ENCODE results near the gene PSAT1. TPM values are rescaled to one million over a fixed set of nuclear protein-coding genes. Genes with fewer than 3 reads are reported as not detected.

PSAT1 gene
- 20.8 TPM for total RNA-seq
- polyA plus RNA-seq: 21.7 TPM
- long read RNA-seq, donor 1, partial matches to known transcripts: 0 of 4 reads
- long read RNA-seq, donor 1, other reads (novel, unspliced or antisense): 0 of 4 reads
- long read RNA-seq, donor 2: 0 reads
- long read RNA-seq, donor 3, transcript PSAT1-202 (9 exons, 2,188 nt): major isoform, 17 of 19 reads
- long read RNA-seq, donor 3, partial matches to known transcripts: 0 of 19 reads
- long read RNA-seq, donor 3, other reads (novel, unspliced or antisense): 0 of 19 reads
- long read RNA-seq, donor 4, transcript PSAT1-202 (9 exons, 2,188 nt): major isoform, 8 of 8 reads
- long read RNA-seq, donor 4, partial matches to known transcripts: 0 of 8 reads
- long read RNA-seq, donor 4, other reads (novel, unspliced or antisense): 0 of 8 reads
- long read RNA-seq, donor 5, transcript PSAT1-202 (9 exons, 2,188 nt): major isoform, 19 of 56 reads
- long read RNA-seq, donor 5, partial matches to known transcripts: 37 of 56 reads
- long read RNA-seq, donor 5, other reads (novel, unspliced or antisense): 0 of 56 reads
- long read RNA-seq, donor 6, transcript PSAT1-202 (9 exons, 2,188 nt): major isoform, 9 of 18 reads
- long read RNA-seq, donor 6, partial matches to known transcripts: 8 of 18 reads
- long read RNA-seq, donor 6, other reads (novel, unspliced or antisense): 0 of 18 reads
- long read RNA-seq, donor 7, transcript PSAT1-202 (9 exons, 2,188 nt): major isoform, 12 of 13 reads
- long read RNA-seq, donor 7, partial matches to known transcripts: 0 of 13 reads
- long read RNA-seq, donor 7, other reads (novel, unspliced or antisense): 0 of 13 reads
- long read RNA-seq, donor 8, partial matches to known transcripts: 0 of 5 reads
- long read RNA-seq, donor 8, other reads (novel, unspliced or antisense): 0 of 5 reads
- long read RNA-seq, donor 9, transcript PSAT1-202 (9 exons, 2,188 nt): major isoform, 12 of 12 reads
- long read RNA-seq, donor 9, partial matches to known transcripts: 0 of 12 reads
- long read RNA-seq, donor 9, other reads (novel, unspliced or antisense): 0 of 12 reads
- long read RNA-seq, donor 10, transcript PSAT1-202 (9 exons, 2,188 nt): major isoform, 12 of 12 reads
- long read RNA-seq, donor 10, partial matches to known transcripts: 0 of 12 reads
- long read RNA-seq, donor 10, other reads (novel, unspliced or antisense): 0 of 12 reads

DNA sequence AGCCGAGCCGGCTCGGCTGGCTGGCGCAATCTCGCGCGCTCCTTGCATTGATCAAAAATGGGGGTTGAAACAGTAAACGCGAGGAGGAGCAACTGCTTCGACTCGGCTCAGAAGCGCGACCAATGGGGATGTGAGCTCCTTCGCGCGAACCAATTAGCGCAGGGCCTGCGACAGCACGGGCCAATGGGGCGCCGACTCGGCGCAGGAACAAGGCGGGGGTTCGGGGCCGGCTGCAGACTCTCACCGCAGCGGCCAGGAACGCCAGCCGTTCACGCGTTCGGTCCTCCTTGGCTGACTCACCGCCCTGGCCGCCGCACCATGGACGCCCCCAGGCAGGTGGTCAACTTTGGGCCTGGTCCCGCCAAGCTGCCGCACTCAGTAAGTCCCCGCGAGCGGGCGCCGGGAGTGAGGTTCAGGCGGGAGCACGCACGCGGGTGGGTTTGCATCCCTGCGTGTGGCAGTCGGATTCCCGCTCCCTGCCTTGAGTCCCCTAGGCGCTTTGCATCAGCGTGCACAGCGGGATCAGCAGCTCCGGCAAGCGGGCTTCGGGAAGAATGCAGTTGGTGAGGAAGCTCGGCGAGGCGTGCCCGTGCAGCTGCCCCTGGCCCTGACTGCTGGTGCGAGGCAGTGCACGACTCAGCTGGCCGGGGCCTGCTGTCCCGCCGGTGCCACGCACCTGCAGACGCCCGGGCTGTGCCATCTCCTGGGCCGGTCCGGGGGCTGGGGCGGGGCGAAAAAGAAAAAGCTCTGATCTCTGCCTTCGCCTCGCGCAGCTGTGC is at the start of gene PSAT1:
Gene PSAT1, plus strand, starts transcription at position 233 of the 779 bp plus-strand sequence. Its CDS starts 86 bp downstream, at position 319.
- Histone ChIP-seq H3K27ac (ENCODE audit: low read depth in 1 of 2, low read length in 1 of 2) (peak within 1 kb of the TSS; percentile 48 to 55), H3K4me1 (ENCODE audit: control insufficient read depth in 2 of 2, insufficient read depth in 2 of 2, low read length in 2 of 2) (peaks cover 9 to 21% of the 10 kb centered on the region in 2 donors), H3K4me3 (ENCODE audit: low read length in 2 of 2) (peak within 1 kb of the TSS; percentile 56 to 74), H3K36me3 (ENCODE audit: control insufficient read depth in 2 of 2, insufficient read depth in 2 of 2, low read length in 1 of 2) (no peaks in the 10 kb centered on the region), H3K9me3 (ENCODE audit: control insufficient read depth in 2 of 2, insufficient read depth in 1 of 2, low read length in 1 of 2) (peaks cover 0 to 5% of the 10 kb centered on the region in 2 donors), H3K27me3 (ENCODE audit: control insufficient read depth in 2 of 2, insufficient read depth in 1 of 2, low read length in 1 of 2) (peaks cover 0 to 22% of the 10 kb centered on the region in 2 donors)
- WGBS: 1% methylated on average over 76 of the region's 76 CpGs
- peak; percentile 72 to 94 (median 83) for DNase-seq (ENCODE audit: low read depth in 6 of 9, low spot score in 9 of 9)

GRCh38 chr9:78248635-78249034 is 48.3 kb upstream of the PSAT1 start:
- peaks cover 6 to 40% of the 10 kb centered on the region in 2 donors for H3K36me3 ChIP-seq (ENCODE audit: control insufficient read depth in 2 of 2, insufficient read depth in 2 of 2, low read length in 1 of 2)
- H3K9me3 ChIP-seq (ENCODE audit: control insufficient read depth in 2 of 2, insufficient read depth in 1 of 2, low read length in 1 of 2): no peaks in the 10 kb centered on the region
- H3K27me3 ChIP-seq (ENCODE audit: control insufficient read depth in 2 of 2, insufficient read depth in 1 of 2, low read length in 1 of 2): no peaks in the 10 kb centered on the region
- DNase-seq (ENCODE audit: low read depth in 6 of 9, low spot score in 9 of 9): no peak
- H3K4me3 ChIP-seq (ENCODE audit: low read length in 2 of 2): no peak overlapping the region
- H3K4me1 ChIP-seq (ENCODE audit: control insufficient read depth in 2 of 2, insufficient read depth in 2 of 2, low read length in 2 of 2): no peaks in the 10 kb centered on the region
- H3K27ac ChIP-seq (ENCODE audit: low read depth in 1 of 2, low read length in 1 of 2): no peak overlapping the region
- WGBS: 89% methylated on average over 1 of the region's 1 CpG

DNA sequence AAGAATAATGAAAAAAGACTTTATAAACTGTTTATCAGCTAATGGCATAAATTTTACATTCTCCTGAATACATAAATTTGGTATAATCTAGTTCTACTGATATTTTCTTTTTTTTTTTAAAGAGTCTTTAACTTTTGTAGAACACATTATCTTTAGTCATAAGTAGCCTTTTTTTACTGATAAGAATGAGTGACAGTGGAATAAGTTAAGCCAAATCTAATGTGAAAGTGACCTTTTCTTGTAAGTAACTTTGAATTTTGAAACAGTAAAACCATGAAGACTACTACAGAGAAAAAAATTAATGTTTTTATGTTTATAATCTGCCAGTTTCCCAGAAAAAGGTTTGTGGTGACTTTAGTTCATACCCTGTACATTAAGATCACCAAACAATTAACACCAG is 47.4 kb upstream of the PSAT1 start:
- H3K36me3 ChIP-seq (ENCODE audit: control insufficient read depth in 2 of 2, insufficient read depth in 2 of 2, low read length in 1 of 2): peaks cover 6 to 39% of the 10 kb centered on the region in 2 donors
- no peaks in the 10 kb centered on the region for H3K9me3 ChIP-seq (ENCODE audit: control insufficient read depth in 2 of 2, insufficient read depth in 1 of 2, low read length in 1 of 2)
- no peak overlapping the region for H3K4me3 ChIP-seq (ENCODE audit: low read length in 2 of 2)
- no peaks in the 10 kb centered on the region for H3K27me3 ChIP-seq (ENCODE audit: control insufficient read depth in 2 of 2, insufficient read depth in 1 of 2, low read length in 1 of 2)
- no peak overlapping the region for H3K27ac ChIP-seq (ENCODE audit: low read depth in 1 of 2, low read length in 1 of 2)
- no peaks in the 10 kb centered on the region for H3K4me1 ChIP-seq (ENCODE audit: control insufficient read depth in 2 of 2, insufficient read depth in 2 of 2, low read length in 2 of 2)
- DNase-seq (ENCODE audit: low read depth in 6 of 9, low spot score in 9 of 9): no peak

GRCh38 chr9:78252616-78253015 is 44.3 kb upstream of the PSAT1 start:
- no peaks in the 10 kb centered on the region for H3K27me3 ChIP-seq (ENCODE audit: control insufficient read depth in 2 of 2, insufficient read depth in 1 of 2, low read length in 1 of 2)
- no peak for DNase-seq (ENCODE audit: low read depth in 6 of 9, low spot score in 9 of 9)
- 96% methylated on average over 1 of the region's 1 CpG for WGBS
- H3K9me3 ChIP-seq (ENCODE audit: control insufficient read depth in 2 of 2, insufficient read depth in 1 of 2, low read length in 1 of 2): no peaks in the 10 kb centered on the region
- no peak overlapping the region for H3K27ac ChIP-seq (ENCODE audit: low read depth in 1 of 2, low read length in 1 of 2)
- H3K4me3 ChIP-seq (ENCODE audit: low read length in 2 of 2): no peak overlapping the region
- no peaks in the 10 kb centered on the region for H3K4me1 ChIP-seq (ENCODE audit: control insufficient read depth in 2 of 2, insufficient read depth in 2 of 2, low read length in 2 of 2)
- peaks cover 3 to 30% of the 10 kb centered on the region in 2 donors for H3K36me3 ChIP-seq (ENCODE audit: control insufficient read depth in 2 of 2, insufficient read depth in 2 of 2, low read length in 1 of 2)

DNA sequence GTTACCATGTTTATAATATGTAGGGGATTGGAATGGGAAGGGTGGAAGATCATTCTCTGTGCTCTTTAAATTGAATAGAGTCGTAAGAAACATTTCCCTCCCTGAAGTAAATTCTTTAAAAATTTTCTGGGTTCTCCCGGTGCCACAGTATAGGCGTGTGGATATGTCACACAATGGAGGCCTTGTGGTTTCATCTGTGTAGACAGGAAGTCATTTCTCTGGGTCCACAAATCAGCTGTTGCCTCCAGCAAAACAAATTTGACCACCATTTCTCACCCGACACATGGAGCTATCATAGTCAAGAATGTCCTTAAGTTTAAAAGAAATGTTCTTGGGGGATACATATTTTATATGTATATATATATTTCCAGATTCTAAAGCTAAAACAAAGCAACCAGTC is 43.6 kb upstream of the PSAT1 start:
- H3K27ac ChIP-seq (ENCODE audit: low read depth in 1 of 2, low read length in 1 of 2): no peak overlapping the region
- no peaks in the 10 kb centered on the region for H3K4me1 ChIP-seq (ENCODE audit: control insufficient read depth in 2 of 2, insufficient read depth in 2 of 2, low read length in 2 of 2)
- no peaks in the 10 kb centered on the region for H3K27me3 ChIP-seq (ENCODE audit: control insufficient read depth in 2 of 2, insufficient read depth in 1 of 2, low read length in 1 of 2)
- no peak for DNase-seq (ENCODE audit: low read depth in 6 of 9, low spot score in 9 of 9)
- no peak overlapping the region for H3K4me3 ChIP-seq (ENCODE audit: low read length in 2 of 2)
- WGBS: 87% methylated on average over 4 of the region's 4 CpGs
- peaks cover 3 to 32% of the 10 kb centered on the region in 2 donors for H3K36me3 ChIP-seq (ENCODE audit: control insufficient read depth in 2 of 2, insufficient read depth in 2 of 2, low read length in 1 of 2)
- H3K9me3 ChIP-seq (ENCODE audit: control insufficient read depth in 2 of 2, insufficient read depth in 1 of 2, low read length in 1 of 2): no peaks in the 10 kb centered on the region

- H3K36me3 ChIP-seq (ENCODE audit: control insufficient read depth in 2 of 2, insufficient read depth in 2 of 2, low read length in 1 of 2): peaks cover 6 to 32% of the 10 kb centered on the region in 2 donors
- H3K9me3 ChIP-seq (ENCODE audit: control insufficient read depth in 2 of 2, insufficient read depth in 1 of 2, low read length in 1 of 2): no peaks in the 10 kb centered on the region
- H3K27ac ChIP-seq (ENCODE audit: low read depth in 1 of 2, low read length in 1 of 2): no peak overlapping the region
- H3K4me3 ChIP-seq (ENCODE audit: low read length in 2 of 2): no peak overlapping the region
- WGBS: 59% methylated on average over 2 of the region's 2 CpGs
- no peaks in the 10 kb centered on the region for H3K4me1 ChIP-seq (ENCODE audit: control insufficient read depth in 2 of 2, insufficient read depth in 2 of 2, low read length in 2 of 2)
- DNase-seq (ENCODE audit: low read depth in 6 of 9, low spot score in 9 of 9): peak in 5 of 9 donors; percentile 22 to 57 (median 27)
- H3K27me3 ChIP-seq (ENCODE audit: control insufficient read depth in 2 of 2, insufficient read depth in 1 of 2, low read length in 1 of 2): no peaks in the 10 kb centered on the region
These were observed 35.4 kb upstream of the PSAT1 start for GRCh38 chr9:78261403-78262001.

GRCh38 chr9:78262655-78263054 is 34.3 kb upstream of the PSAT1 start:
- no peak for DNase-seq (ENCODE audit: low read depth in 6 of 9, low spot score in 9 of 9)
- WGBS: 99% methylated on average over 2 of the region's 2 CpGs
- H3K27ac ChIP-seq (ENCODE audit: low read depth in 1 of 2, low read length in 1 of 2): no peak overlapping the region
- no peak overlapping the region for H3K4me3 ChIP-seq (ENCODE audit: low read length in 2 of 2)
- no peaks in the 10 kb centered on the region for H3K27me3 ChIP-seq (ENCODE audit: control insufficient read depth in 2 of 2, insufficient read depth in 1 of 2, low read length in 1 of 2)
- peaks cover 7 to 33% of the 10 kb centered on the region in 2 donors for H3K36me3 ChIP-seq (ENCODE audit: control insufficient read depth in 2 of 2, insufficient read depth in 2 of 2, low read length in 1 of 2)
- H3K4me1 ChIP-seq (ENCODE audit: control insufficient read depth in 2 of 2, insufficient read depth in 2 of 2, low read length in 2 of 2): no peaks in the 10 kb centered on the region
- no peaks in the 10 kb centered on the region for H3K9me3 ChIP-seq (ENCODE audit: control insufficient read depth in 2 of 2, insufficient read depth in 1 of 2, low read length in 1 of 2)

GRCh38 chr9:78267889-78268288 is 29.0 kb upstream of the PSAT1 start:
- Histone ChIP-seq H3K9me3 (ENCODE audit: control insufficient read depth in 2 of 2, insufficient read depth in 1 of 2, low read length in 1 of 2) (no peaks in the 10 kb centered on the region), H3K27ac (ENCODE audit: low read depth in 1 of 2, low read length in 1 of 2) (no peak overlapping the region), H3K27me3 (ENCODE audit: control insufficient read depth in 2 of 2, insufficient read depth in 1 of 2, low read length in 1 of 2) (no peaks in the 10 kb centered on the region), H3K4me1 (ENCODE audit: control insufficient read depth in 2 of 2, insufficient read depth in 2 of 2, low read length in 2 of 2) (no peaks in the 10 kb centered on the region), H3K36me3 (ENCODE audit: control insufficient read depth in 2 of 2, insufficient read depth in 2 of 2, low read length in 1 of 2) (peaks cover 19 to 49% of the 10 kb centered on the region in 2 donors), H3K4me3 (ENCODE audit: low read length in 2 of 2) (no peak overlapping the region)
- no peak for DNase-seq (ENCODE audit: low read depth in 6 of 9, low spot score in 9 of 9)
- 98% methylated on average over 4 of the region's 4 CpGs for WGBS
